ENCODE results near the gene GAGE10.
"Not testable (repeated sequence)": the region's sequence is repeated elsewhere in the genome, so short reads cannot be mapped to it uniquely, and the experiment has no call there.

GAGE10 gene

GRCh38 chrX:49286136-49286535 lies 17.3 kb upstream of the GAGE10 start:
- no peak overlapping the region for H3K4me3 ChIP-seq (ENCODE audit: control insufficient read depth, low read depth, low read length)
- no peak for DNase-seq (ENCODE audit: low read depth)
- TF ChIP-seq CTCF (conservative IDR thresholded peaks at IDR 0.05; ENCODE audit: control insufficient read depth, insufficient read depth, low read depth, low read length), result no peak

GRCh38 chrX:49286581-49286980 lies 16.9 kb upstream of the GAGE10 start:
- TF ChIP-seq CTCF (conservative IDR thresholded peaks at IDR 0.05; ENCODE audit: control insufficient read depth, insufficient read depth, low read depth, low read length), result no peak
- DNase-seq (ENCODE audit: low read depth), result no peak
- H3K4me3 ChIP-seq (ENCODE audit: control insufficient read depth, low read depth, low read length), result no peak overlapping the region

GRCh38 chrX:49287665-49288064 lies 15.8 kb upstream of the GAGE10 start:
- no peak overlapping the region for H3K4me3 ChIP-seq (ENCODE audit: control insufficient read depth, low read depth, low read length)
- DNase-seq (ENCODE audit: low read depth), result no peak
- TF ChIP-seq CTCF (conservative IDR thresholded peaks at IDR 0.05; ENCODE audit: control insufficient read depth, insufficient read depth, low read depth, low read length), result no peak

- TF ChIP-seq CTCF (conservative IDR thresholded peaks at IDR 0.05; ENCODE audit: control insufficient read depth, insufficient read depth, low read depth, low read length), result no peak
- H3K4me3 ChIP-seq (ENCODE audit: control insufficient read depth, low read depth, low read length), result no peak overlapping the region
- DNase-seq (ENCODE audit: low read depth), result no peak
Measured at GRCh38 chrX:49290215-49290614, 13.2 kb upstream of the GAGE10 start.

- peak; percentile 62 for DNase-seq (ENCODE audit: low read depth)
- no peak overlapping the region for H3K4me3 ChIP-seq (ENCODE audit: control insufficient read depth, low read depth, low read length)
- TF ChIP-seq CTCF (conservative IDR thresholded peaks at IDR 0.05; ENCODE audit: control insufficient read depth, insufficient read depth, low read depth, low read length), result peak; percentile 70
Measured at GRCh38 chrX:49291615-49292337, 11.7 kb upstream of the GAGE10 start.

- TF ChIP-seq CTCF (conservative IDR thresholded peaks at IDR 0.05; ENCODE audit: control insufficient read depth, insufficient read depth, low read depth, low read length), result no peak
- no peak for DNase-seq (ENCODE audit: low read depth)
- H3K4me3 ChIP-seq (ENCODE audit: control insufficient read depth, low read depth, low read length), result no peak overlapping the region
Measured at GRCh38 chrX:49292400-49293362, 10.8 kb upstream of the GAGE10 start.

GRCh38 chrX:49299293-49299692 lies 4.2 kb upstream of the GAGE10 start:
- DNase-seq (ENCODE audit: low read depth); H3K4me3 ChIP-seq (ENCODE audit: control insufficient read depth, low read depth, low read length): not testable (repeated sequence)

Measured in fibroblast of mammary gland (primary cell).